ENCODE measurements around the gene SRSF5. TPM values are rescaled to one million over a fixed set of nuclear protein-coding genes. Genes with fewer than 3 reads are reported as not detected.
"Not testable (repeated sequence)": the region's sequence is repeated elsewhere in the genome, so short reads cannot be mapped to it uniquely, and the experiment has no call there.

The SRSF5 gene
- polyA plus RNA-seq, 4 donors = 523 to 618 (median 580) TPM

DNA sequence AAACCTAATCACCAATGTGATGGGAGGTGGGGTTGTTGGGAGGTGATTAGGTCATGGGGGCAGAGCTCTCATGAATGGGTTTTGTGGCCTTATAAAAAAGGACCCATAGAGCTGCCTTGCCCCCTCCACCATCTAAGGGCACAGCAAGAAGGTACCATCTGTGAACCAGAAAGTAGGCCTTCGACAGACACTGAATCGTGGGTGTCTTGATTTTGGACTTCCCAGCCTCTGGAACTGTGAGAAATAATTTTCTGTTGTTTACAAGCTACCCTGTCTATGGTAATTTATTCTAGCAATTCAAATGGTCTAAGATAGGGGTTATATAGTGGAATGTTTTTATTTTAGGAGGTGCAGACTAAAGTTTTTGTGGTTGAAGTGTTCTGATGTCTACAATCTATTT, 38.0 kb downstream of the SRSF5 start:
- no peak for DNase-seq (ENCODE audit: low read depth in 4 of 4, low spot score in 3 of 4)

DNA sequence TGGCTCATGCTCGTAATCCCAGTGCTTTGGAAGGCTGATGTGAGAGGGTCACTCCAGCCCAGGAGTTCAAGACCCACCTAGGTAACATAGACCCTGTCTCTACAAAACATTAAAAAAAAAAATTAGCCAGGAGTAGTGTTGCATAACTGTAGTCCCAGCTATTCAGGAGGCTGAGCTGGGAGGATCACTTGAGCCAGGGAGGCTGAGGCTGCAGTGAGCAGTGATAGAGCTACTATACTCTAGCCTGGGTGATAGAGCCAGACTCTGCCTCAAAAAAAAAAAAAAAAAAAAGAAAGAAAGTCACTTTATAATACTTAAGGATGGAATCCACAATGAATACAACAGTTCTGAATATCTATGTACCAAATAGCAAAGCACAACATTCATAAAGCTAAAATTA, 40.2 kb downstream of the SRSF5 start:
- DNase-seq (ENCODE audit: low read depth in 4 of 4, low spot score in 3 of 4) = no peak

DNA sequence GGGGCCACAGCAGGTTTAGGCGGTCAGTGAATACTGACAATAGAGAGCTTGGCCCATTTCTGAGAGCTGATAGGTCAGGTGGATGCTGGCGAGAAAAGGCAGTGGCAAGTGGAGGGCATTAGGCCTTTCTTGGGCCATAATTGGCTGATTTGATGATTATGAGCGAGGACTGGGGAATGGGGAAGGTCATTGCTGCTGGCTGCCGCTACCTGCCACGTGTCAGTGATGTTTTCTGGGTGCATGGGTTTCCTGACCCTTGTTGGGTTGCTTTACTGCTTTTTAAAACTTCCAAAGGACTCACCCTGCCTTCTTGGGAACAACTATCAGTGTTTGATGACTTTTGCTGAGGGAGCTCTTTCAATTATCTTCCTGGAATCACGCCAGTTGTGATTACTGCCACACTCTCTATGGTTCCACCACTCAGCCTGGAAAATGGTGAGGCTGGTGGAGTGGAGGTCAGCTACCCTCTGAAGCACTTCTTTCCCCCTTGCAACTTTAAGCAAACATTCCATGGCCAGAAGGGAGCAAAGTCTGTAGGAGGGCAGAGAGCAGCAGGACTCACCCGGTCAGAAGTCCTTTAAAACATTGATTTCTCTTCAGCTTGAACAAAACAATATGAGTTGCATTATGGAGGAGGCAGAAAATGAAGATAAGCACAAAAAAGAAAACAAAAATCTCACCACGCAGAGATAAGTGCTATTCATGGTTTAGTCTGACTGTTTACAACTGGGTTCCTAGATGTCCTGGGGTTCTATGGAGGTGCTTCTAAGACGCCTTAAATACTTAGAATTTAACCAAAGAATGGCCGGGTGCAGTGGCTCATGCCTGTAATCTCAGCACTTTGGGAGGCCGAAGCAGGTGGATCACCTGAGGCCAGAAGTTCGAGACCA, 42.2 kb downstream of the SRSF5 start:
- no peak for DNase-seq (ENCODE audit: low read depth in 4 of 4, low spot score in 3 of 4)

DNA sequence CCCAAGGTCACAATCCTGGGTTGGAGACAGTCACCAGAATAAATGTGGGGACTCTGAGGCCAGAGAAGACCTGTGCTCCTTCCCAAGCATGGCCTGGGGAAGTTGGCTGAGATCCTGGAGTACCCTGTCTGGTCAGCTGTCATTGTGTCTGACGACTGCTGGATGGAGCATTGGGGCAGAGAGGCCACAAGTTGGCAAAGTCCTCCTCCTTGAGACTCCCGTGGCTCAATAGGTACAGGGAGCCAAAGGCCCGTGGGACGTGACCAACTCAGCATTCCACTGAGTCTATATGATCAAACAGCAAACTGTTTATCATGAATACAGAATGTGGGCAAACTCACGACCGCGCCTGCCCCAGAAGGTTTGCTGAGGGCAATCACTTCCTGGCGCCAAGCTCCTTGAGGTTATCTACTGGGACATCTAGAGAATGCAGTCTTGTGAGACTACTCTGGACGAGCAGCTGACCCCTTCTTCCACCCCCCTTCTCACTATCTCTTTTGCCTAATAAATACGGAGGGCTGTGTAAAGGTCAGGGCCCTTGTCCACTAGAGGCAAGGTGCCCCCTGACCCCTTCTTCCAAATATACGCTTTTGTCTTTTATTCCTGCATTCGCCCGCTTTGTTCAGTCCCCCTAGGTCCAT, 44.4 kb downstream of the SRSF5 start:
- no peak for DNase-seq (ENCODE audit: low read depth in 4 of 4, low spot score in 3 of 4)

DNA sequence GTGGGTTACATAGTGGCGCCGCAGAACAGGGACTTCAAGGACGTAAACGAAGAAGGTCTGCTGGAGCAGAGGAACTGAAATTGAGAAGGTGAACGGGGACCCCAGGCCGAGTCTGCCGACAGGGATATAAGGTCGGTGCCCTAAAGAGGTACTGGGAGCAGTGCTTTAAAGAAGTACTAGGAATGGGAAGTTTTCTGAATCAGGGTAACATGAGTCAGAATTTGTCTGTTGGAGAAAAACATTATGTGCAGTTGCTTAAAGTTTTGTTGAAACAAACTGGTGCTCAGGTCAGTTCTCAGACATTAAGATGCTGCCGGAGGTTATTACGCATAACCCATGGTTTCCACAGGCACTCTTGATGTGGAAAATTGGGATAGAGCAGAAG, 44.9 kb downstream of the SRSF5 start:
- no peak for DNase-seq (ENCODE audit: low read depth in 4 of 4, low spot score in 3 of 4)

DNA sequence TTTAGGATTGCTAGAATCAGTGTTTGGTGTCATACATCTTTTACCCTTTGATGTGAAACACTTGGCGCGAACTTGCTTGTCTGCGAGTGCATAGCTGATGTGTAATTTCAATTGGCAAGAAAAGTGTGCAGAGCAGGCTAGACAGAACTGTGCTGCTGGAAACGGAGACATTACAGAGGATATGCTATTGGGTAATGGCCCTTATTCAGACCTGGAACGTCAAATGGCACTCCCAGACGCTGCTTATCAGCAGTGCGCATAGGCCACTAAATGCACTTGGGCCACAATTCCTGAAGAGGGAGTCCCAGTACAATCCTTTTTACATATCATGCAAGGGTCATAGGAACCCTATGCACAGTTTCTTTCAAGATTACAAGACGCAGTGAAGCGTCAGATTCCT, 45.8 kb downstream of the SRSF5 start:
- DNase-seq (ENCODE audit: low read depth in 4 of 4, low spot score in 3 of 4) = no peak

DNA sequence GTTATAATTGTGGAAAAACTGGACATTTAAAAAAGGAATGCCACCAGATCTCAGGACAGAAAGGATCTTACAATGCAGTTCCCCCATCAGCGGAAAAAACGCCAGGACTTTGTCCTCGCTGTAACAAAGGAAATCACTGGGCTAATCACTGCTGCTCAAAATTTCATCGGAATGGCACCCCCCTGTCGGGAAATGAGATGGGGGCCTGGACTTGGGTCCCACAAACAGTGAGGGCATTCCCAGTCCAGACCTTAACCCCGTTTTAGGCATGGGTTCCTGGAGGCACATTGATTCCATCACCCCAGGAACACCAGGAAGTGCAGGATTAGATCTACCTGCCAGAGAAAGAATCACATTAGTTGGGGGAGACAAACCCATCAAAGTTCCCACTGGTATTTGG, 46.4 kb downstream of the SRSF5 start:
- not testable (repeated sequence) for DNase-seq (ENCODE audit: low read depth in 4 of 4, low spot score in 3 of 4)

DNA sequence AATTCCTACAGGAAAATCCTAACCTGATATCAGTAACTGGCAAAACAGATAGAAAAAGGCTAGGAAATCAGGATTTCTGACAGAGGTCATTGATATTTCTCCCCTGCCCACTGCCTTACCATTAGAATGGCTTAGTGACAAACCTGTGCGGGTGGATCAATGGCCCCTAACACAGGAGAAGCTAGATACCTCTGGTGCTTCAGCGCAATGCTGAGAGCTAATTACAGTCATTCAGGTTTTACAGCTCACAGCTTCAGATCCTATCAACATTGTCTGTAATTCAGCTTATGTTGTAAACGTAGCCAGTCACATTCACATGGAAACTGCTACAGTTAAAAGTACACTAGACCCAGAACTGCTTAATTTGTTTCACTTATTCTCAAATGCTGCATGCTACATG, 47.5 kb downstream of the SRSF5 start:
- no peak for DNase-seq (ENCODE audit: low read depth in 4 of 4, low spot score in 3 of 4)

DNA sequence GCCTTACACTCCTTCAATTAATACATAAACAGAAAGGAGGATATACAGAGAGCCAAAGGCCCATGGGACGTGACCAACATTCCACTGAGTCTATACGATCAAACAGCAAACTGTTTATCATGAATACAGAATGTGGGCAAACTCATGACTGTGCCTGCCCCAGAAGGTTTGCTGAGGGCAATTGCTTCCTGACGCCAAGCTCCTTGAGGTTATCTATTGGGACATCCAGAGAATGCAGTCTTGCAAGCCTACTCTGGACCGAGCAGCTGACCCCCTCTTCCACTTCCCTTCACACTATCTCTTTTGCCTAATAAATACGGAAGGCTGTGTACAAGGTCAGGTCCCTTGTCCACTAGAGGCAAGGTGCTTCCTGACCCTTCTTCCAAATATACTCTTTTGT, 48.6 kb downstream of the SRSF5 start:
- no peak for DNase-seq (ENCODE audit: low read depth in 4 of 4, low spot score in 3 of 4)

DNA sequence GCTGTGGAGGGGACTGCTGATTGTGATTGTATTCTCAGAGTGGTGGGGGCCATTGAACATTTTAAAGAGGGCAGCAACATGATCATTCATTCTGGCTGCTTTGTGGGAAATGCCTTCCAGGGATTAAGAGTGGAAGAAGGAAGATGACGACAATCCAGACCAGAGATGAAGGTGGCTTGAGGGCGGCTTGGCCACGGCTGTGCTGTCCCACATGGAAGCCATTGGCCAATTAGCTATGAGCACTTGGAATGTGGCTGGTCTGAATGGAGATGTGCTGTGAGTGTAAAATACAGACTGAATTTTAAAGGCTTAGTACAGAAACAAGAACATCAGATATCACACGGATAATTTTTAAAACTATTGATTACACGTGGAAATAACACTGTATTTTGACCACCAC, 49.3 kb downstream of the SRSF5 start:
- no peak for DNase-seq (ENCODE audit: low read depth in 4 of 4, low spot score in 3 of 4)

DNA sequence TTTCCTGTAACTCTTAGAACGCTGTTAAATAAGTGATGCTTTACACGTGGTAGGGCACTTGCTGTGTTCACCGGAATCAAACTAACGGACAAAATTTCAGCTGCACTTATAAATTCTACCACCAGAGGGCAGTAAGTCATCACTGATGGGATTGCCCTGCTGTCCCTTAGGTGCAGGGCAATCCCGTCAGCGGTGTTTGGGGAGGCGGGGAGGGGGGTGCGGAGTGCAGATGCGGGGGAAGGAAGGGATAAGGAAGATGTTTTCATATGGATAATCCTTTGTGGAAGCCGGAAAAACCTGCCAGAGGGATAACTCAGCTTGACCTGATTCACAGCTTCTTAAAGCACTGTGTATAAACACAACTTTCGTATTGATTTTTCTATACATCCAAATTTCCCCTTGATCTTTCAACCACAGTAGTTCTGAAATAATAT, 51.8 kb downstream of the SRSF5 start:
- peak; percentile 54 to 67 (median 60) for DNase-seq (ENCODE audit: low read depth in 4 of 4, low spot score in 3 of 4)

DNA sequence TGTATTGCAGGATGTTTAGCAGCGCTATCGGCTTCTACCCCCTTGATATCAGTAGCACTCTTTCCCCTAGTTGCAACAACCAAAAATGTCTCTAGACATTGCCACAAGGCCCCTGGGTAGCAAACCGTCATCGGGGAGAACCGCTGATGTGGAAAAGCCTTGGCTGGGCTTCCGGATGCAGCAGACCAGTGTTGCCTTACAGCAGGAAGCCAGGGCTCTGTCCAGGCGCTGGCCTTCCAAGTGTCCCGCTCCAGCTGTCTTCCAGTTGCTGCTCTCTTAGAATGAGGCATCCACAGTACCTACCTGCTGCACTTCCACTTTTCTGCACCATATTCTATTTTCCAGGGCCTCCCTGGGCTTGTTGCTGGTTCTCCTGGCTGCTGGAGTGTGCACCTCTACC, 52.7 kb downstream of the SRSF5 start:
- DNase-seq (ENCODE audit: low read depth in 4 of 4, low spot score in 3 of 4) = no peak

DNA sequence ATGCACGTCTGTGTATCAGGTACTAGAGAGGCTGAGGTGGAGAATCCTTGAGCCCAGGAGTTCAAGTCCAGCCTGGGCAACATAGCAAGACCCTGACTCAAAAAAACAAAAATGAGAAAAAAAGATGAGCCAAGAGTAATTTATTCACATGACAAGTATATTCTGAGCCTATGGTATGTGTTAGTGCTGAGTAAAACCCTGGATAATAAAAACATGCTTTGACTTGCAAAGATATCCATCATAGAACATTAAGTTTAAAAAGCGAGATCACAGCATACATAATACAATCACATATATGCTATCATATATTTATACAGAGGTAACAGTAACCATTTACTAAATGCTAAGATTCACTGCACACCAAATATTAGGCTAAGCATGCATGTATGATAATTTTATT, 54.0 kb downstream of the SRSF5 start:
- no peak for DNase-seq (ENCODE audit: low read depth in 4 of 4, low spot score in 3 of 4)

Other genes starting within 250 kb of the SRSF5 start
- under 1 TPM in 3 of 4 donors, not detected in 1; 0.06 to 0.13 (median 0.07) TPM for gene CCDC177, start 192.3 kb upstream of the SRSF5 start, polyA plus RNA-seq (ENCODE audit: insufficient read length in 4 of 4)
- 10 to 100 TPM; 19.6 to 23.3 (median 21.7) TPM for gene SUSD6, start 155.5 kb upstream of the SRSF5 start, polyA plus RNA-seq (ENCODE audit: insufficient read length in 4 of 4)
- under 1 TPM; 0.08 to 0.23 (median 0.15) TPM for gene SLC10A1, start 30.1 kb downstream of the SRSF5 start, polyA plus RNA-seq (ENCODE audit: insufficient read length in 4 of 4)
- gene SMOC1, start 112.3 kb downstream of the SRSF5 start, polyA plus RNA-seq (ENCODE audit: insufficient read length in 4 of 4) = 1 to 10 TPM; 1.8 to 2.7 (median 2.1) TPM